GM23338 (cell line): ENCODE measurements around the gene CUBN.

Source experiments
- EZH2 ChIP-seq: fragments of 200-600 bp; sonication (generic); IDR thresholded peaks from one replicate; pipeline ENCODE4 v1.8.0; 2017; ENCODE audit warnings: antibody characterized with exemption, mild to moderate bottlenecking, low read depth; ENCODE audit not compliant: unreplicated experiment
- ZNF331 ChIP-seq: fragments of 250-450 bp; sonication (Bioruptor Pico); IDR thresholded peaks from 2 replicates; pipeline ENCODE4 v1.5.0; 2020; ENCODE audit warnings: low read depth, mild to moderate bottlenecking, moderate library complexity
- TF ChIP-seq, protein P1 (sequence below), 2 experiments: fragments of 200-600 bp in 1 of 2; sonication (generic) in 1 of 2; conservative IDR thresholded peaks; 2 replicates each; pipeline versions ENCODE4 v1.5.1 to v1.6.1; 2016 to 2017; ENCODE audit warnings: antibody characterized with exemption in 2 of 2, low read depth in 2 of 2, mild to moderate bottlenecking in 2 of 2, moderate library complexity in 1 of 2

DNA sequence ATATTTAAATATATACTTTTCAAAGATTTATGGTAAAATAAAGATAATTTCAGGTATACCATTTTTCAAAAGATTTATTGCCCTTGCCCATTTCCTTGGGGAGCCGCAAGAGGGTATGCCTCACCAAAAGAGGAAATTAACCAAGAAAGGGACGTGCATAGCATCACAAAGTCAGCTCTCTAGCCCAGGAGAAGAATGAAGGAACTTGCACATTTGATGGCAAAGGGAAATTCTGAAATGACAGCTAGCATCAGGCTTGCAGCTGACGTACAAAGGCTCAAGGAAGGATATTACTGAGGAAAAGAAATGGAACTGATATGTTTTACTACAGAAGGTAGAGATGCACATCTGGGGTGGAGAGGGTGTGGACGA, 218.8 kb downstream of the CUBN start:
- TF ChIP-seq, protein P1, sequence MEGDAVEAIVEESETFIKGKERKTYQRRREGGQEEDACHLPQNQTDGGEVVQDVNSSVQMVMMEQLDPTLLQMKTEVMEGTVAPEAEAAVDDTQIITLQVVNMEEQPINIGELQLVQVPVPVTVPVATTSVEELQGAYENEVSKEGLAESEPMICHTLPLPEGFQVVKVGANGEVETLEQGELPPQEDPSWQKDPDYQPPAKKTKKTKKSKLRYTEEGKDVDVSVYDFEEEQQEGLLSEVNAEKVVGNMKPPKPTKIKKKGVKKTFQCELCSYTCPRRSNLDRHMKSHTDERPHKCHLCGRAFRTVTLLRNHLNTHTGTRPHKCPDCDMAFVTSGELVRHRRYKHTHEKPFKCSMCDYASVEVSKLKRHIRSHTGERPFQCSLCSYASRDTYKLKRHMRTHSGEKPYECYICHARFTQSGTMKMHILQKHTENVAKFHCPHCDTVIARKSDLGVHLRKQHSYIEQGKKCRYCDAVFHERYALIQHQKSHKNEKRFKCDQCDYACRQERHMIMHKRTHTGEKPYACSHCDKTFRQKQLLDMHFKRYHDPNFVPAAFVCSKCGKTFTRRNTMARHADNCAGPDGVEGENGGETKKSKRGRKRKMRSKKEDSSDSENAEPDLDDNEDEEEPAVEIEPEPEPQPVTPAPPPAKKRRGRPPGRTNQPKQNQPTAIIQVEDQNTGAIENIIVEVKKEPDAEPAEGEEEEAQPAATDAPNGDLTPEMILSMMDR (conservative IDR thresholded peaks at IDR 0.05; ENCODE audit: low read depth in 2 of 2) = no peak
- TF ChIP-seq EZH2 (no peak), ZNF331 (no peak)
